ENCODE results near the gene DTNB.

Gene DTNB

DNA sequence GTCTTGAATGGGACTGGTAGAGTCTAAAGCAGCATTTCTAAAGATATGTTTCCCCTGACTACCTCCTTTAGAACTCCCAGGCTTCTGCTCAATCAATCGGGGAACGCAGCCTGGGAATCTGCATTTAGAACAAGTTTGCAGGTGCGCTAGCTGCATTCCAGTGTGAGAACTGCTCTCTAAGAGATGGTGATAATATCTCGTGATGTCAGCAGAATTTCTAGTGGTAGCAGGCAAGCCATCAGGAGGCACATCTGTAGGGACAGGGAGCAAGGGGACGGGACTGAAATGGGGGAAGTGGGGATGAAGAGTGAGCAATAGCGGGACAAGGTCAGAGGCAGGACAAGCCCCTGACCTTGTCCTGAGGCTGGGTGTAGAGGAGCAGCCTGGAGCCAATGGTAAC lies 211.4 kb downstream of the DTNB start:
- no peak for DNase-seq (ENCODE audit: low read depth)
- H3K4me3 ChIP-seq (ENCODE audit: low read length), result no peak overlapping the region
- TF ChIP-seq, protein P1, sequence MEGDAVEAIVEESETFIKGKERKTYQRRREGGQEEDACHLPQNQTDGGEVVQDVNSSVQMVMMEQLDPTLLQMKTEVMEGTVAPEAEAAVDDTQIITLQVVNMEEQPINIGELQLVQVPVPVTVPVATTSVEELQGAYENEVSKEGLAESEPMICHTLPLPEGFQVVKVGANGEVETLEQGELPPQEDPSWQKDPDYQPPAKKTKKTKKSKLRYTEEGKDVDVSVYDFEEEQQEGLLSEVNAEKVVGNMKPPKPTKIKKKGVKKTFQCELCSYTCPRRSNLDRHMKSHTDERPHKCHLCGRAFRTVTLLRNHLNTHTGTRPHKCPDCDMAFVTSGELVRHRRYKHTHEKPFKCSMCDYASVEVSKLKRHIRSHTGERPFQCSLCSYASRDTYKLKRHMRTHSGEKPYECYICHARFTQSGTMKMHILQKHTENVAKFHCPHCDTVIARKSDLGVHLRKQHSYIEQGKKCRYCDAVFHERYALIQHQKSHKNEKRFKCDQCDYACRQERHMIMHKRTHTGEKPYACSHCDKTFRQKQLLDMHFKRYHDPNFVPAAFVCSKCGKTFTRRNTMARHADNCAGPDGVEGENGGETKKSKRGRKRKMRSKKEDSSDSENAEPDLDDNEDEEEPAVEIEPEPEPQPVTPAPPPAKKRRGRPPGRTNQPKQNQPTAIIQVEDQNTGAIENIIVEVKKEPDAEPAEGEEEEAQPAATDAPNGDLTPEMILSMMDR (IDR thresholded peaks at IDR 0.05; ENCODE audit: insufficient read depth, low read depth, low read length, missing control alignments), result no peak

DNA sequence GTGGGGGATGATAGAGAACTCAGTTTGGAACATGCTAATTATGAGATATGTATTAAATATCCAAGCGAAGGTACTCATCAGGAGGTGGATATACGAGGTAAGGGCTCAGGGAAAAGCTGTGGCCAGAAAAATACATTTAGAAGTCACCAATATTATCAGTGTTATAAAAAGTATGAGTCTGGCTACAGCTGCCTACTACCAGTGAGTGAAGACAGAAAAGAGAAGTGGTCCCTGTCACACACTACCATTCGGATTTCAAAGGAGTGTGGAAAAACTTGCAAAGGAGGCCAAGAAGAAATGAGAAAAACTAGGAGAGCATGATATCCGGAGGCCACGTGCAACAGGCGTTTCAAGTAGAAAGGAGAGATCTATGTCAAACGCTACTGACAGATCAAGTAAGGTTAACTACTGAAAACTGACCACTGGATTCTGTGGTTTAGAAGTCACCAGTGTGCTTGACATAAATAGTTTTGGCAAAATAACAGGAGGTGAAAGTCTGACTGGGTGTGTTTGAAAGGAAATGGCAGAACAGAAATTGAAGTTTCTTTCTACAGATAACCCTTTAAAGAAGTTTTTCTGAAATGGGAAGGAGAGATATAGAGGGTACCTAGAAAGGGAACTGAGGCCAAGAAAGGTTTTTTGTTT lies 213.0 kb downstream of the DTNB start:
- TF ChIP-seq, protein P1 (IDR thresholded peaks at IDR 0.05; ENCODE audit: insufficient read depth, low read depth, low read length, missing control alignments), result no peak
- no peak for DNase-seq (ENCODE audit: low read depth)
- H3K4me3 ChIP-seq (ENCODE audit: low read length), result no peak overlapping the region

DNA sequence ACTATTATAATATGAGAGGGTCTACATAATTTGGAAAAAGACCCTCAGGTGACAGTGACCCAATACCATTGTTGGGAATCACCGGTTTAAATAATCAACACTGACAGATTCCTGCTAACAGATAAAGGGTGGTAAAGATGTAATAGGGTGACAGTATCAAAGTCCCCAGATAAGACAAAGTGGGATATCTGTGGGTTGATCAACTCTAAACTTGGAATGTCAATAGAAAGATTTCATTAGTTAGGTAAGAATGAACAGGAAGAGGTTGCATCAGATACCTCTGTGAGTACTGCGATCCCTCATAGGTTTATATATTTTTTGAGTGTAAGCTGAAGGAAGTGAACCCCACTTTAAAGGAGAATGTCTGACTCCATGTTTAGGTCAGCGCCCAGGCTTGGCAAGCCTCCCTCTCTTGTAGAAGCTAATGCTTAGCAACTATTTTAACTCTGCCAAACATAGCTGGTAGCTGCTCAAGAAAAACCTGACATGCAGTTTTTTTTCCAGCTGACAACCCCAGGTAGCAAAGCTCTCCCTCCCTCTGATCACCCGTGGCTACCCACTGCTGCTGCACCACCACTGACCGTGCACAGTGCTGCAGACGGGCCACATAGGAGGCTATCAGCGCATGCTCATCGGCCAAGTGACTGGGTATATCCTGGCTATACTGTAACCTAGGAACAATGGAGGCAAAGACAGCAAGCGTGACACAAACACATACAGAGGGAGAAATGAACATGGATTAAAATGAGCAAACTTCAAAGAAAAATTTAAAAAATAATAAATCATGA lies 218.4 kb downstream of the DTNB start:
- no peak overlapping the region for H3K4me3 ChIP-seq (ENCODE audit: low read length)
- TF ChIP-seq, protein P1 (IDR thresholded peaks at IDR 0.05; ENCODE audit: insufficient read depth, low read depth, low read length, missing control alignments), result no peak
- DNase-seq (ENCODE audit: low read depth), result no peak

DNA sequence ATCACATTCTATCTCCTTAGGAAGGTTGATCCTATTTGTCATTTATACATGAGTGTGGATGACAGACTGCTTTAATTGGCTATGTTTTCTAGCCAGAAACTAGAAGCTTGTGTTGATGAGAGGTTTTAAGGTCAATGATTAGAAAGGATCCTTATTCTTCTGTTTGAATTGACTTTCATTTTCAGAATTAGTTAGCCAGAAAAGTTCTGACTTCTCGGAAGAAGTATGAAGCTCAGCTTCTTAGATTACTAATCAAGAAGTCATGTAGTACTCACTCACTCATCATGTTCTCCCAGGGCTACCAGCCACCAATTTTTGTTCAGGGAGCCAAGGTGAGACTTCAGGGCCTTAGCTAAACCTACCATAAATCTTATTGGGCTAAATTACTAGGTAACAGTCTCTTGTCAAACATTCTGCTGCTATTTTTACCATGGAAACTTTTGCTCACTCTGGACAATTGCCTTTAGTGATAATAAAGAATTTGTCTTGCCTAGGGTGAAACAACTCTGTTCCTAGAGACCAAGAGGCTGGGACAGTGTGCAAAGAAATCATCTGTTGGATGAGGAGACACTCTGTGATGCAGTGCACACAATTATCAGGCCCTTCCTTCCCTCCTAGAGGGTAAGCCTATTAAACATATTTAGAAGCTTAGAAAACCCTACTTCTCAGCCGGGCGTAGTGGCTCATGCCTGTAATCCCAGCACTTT lies 220.0 kb downstream of the DTNB start:
- TF ChIP-seq, protein P1 (IDR thresholded peaks at IDR 0.05; ENCODE audit: insufficient read depth, low read depth, low read length, missing control alignments), result no peak
- peak; percentile 13 for DNase-seq (ENCODE audit: low read depth)
- H3K4me3 ChIP-seq (ENCODE audit: low read length), result no peak overlapping the region

DNA sequence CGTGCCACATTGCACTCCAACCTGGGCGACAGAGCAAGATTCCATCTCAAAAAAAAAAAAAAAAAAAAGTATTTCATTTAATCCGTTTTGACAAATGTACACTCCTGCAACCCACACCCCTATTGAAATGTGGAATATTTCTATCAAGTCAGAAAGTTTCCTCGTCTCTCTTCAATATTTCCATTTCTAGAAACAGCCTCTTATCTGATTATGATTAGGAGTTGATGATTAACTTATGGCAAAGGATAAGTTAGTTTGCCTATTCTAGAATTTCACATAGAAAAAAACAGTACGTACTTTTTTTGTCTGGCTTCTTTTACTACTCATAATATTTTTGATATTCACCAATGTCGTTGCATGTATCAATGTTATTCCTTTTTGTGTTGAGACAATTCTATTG lies 224.6 kb downstream of the DTNB start:
- DNase-seq (ENCODE audit: low read depth), result no peak
- TF ChIP-seq, protein P1 (IDR thresholded peaks at IDR 0.05; ENCODE audit: insufficient read depth, low read depth, low read length, missing control alignments), result no peak
- no peak overlapping the region for H3K4me3 ChIP-seq (ENCODE audit: low read length)

DNA sequence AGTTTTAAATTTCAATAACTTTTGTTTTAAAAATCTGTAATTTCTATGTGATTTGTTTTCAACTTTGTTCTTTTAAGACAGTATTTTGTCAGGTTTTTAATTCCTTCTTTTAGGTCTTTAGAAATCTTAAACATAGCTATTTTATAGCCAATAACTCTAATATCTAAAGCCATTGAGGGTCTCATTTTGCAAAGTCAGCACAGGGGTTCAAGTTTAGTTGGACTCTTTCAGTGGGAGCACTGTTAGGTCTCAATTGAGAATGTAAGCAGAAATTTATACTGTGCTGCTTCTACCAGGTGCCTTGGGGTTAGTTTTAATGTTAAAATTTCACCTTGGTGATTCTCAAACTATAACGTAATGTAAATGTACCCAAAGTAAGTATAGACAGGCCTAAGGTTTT lies 226.4 kb downstream of the DTNB start:
- DNase-seq (ENCODE audit: low read depth), result no peak
- TF ChIP-seq, protein P1 (IDR thresholded peaks at IDR 0.05; ENCODE audit: insufficient read depth, low read depth, low read length, missing control alignments), result no peak
- H3K4me3 ChIP-seq (ENCODE audit: low read length), result no peak overlapping the region

All from epithelial cell of esophagus (primary cell).